ACC112 (cell line): ENCODE data around the gene FAM185A.

Source experiments
- H2AFZ ChIP-seq: fragments of 200-600 bp; sonication (generic); one replicate; pipeline ENCODE4 v1.6.0; 2017; ENCODE audit warnings: antibody characterized with exemption, low read length; ENCODE audit not compliant: unreplicated experiment
- H3K27ac ChIP-seq: fragments of 200-600 bp; sonication (generic); 2 replicates; pipeline ENCODE4 v1.5.1; 2014; ENCODE audit warnings: low read depth, mild to moderate bottlenecking, antibody characterized with exemption, low read length, moderate library complexity
- H3K27me3 ChIP-seq: fragments of 200-600 bp; sonication (generic); 2 replicates; pipeline ENCODE4 v1.6.1; 2014; ENCODE audit warnings: mild to moderate bottlenecking, antibody characterized with exemption, low read length, moderate library complexity, mixed read lengths; ENCODE audit not compliant: insufficient read depth
- H3K36me3 ChIP-seq: fragments of 200-600 bp; sonication (generic); 2 replicates; pipeline ENCODE4 v1.6.1; 2016; ENCODE audit warnings: mild to moderate bottlenecking, antibody characterized with exemption, low read length, moderate library complexity, mixed read lengths; ENCODE audit not compliant: insufficient read depth
- H3K4me1 ChIP-seq: fragments of 200-600 bp; sonication (generic); one replicate; pipeline ENCODE4 v1.6.1; 2016; ENCODE audit warnings: low read length, mixed read lengths; ENCODE audit not compliant: insufficient read depth, unreplicated experiment, control insufficient read depth
- H3K4me3 ChIP-seq: fragments of 200-600 bp; sonication (generic); 2 replicates; pipeline ENCODE4 v1.5.1; 2014; ENCODE audit warnings: mild to moderate bottlenecking, low read depth, low read length
- H3K79me2 ChIP-seq: fragments of 200-600 bp; sonication (generic); one replicate; pipeline ENCODE4 v1.6.0; 2016; ENCODE audit warnings: low read length; ENCODE audit not compliant: control insufficient read depth, unreplicated experiment, insufficient read depth

The FAM185A gene

GRCh38 chr7:102813191-102814024, 64.6 kb downstream of the FAM185A start:
- Histone ChIP-seq H3K27ac (peak overlapping the region; percentile 3; the same call in 1 of the 2 replicates), H2AFZ (no peak overlapping the region), H3K36me3 (no peaks in the 10 kb centered on the region), H3K4me3 (no peak overlapping the region), H3K4me1 (peaks cover 16% of the 10 kb centered on the region), H3K79me2 (no peaks in the 10 kb centered on the region), H3K27me3 (no peaks in the 10 kb centered on the region)

GRCh38 chr7:102814025-102814471, 65.2 kb downstream of the FAM185A start:
- H3K27me3 ChIP-seq: no peaks in the 10 kb centered on the region
- no peak overlapping the region for H2AFZ ChIP-seq
- peaks cover 16% of the 10 kb centered on the region for H3K4me1 ChIP-seq
- H3K79me2 ChIP-seq: no peaks in the 10 kb centered on the region
- H3K36me3 ChIP-seq: no peaks in the 10 kb centered on the region
- H3K4me3 ChIP-seq: no peak overlapping the region
- H3K27ac ChIP-seq: peak overlapping the region; percentile 3; the same call in 1 of the 2 replicates

GRCh38 chr7:102817616-102818573, 69.1 kb downstream of the FAM185A start:
- no peaks in the 10 kb centered on the region for H3K27me3 ChIP-seq
- no peak overlapping the region for H3K27ac ChIP-seq
- H3K4me1 ChIP-seq: peaks cover 16% of the 10 kb centered on the region
- H3K79me2 ChIP-seq: no peaks in the 10 kb centered on the region
- H3K4me3 ChIP-seq: no peak overlapping the region
- H3K36me3 ChIP-seq: no peaks in the 10 kb centered on the region
- H2AFZ ChIP-seq: no peak overlapping the region

- Histone ChIP-seq H3K27me3 (no peaks in the 10 kb centered on the region), H3K79me2 (no peaks in the 10 kb centered on the region), H3K36me3 (no peaks in the 10 kb centered on the region), H2AFZ (no peak overlapping the region), H3K4me1 (peaks cover 5% of the 10 kb centered on the region), H3K4me3 (no peak overlapping the region), H3K27ac (no peak overlapping the region)
Measured at GRCh38 chr7:102819151-102819550, 70.4 kb downstream of the FAM185A start.

- H3K27me3 ChIP-seq: no peaks in the 10 kb centered on the region
- no peaks in the 10 kb centered on the region for H3K4me1 ChIP-seq
- H3K79me2 ChIP-seq: no peaks in the 10 kb centered on the region
- H3K36me3 ChIP-seq: peaks cover 3% of the 10 kb centered on the region; the same call in 1 of the 2 replicates
- H3K4me3 ChIP-seq: no peak overlapping the region
- H3K27ac ChIP-seq: no peak overlapping the region
- no peak overlapping the region for H2AFZ ChIP-seq
Measured at GRCh38 chr7:102821994-102822747, 73.4 kb downstream of the FAM185A start.

- Histone ChIP-seq H3K79me2 (no peaks in the 10 kb centered on the region), H3K27ac (no peak overlapping the region), H3K4me3 (no peak overlapping the region), H3K36me3 (peaks cover 5% of the 10 kb centered on the region; the same call in 1 of the 2 replicates), H2AFZ (no peak overlapping the region), H3K4me1 (peaks cover 2% of the 10 kb centered on the region), H3K27me3 (no peaks in the 10 kb centered on the region)
Measured at GRCh38 chr7:102823390-102824119, 74.8 kb downstream of the FAM185A start.

- Histone ChIP-seq H3K36me3 (peaks cover 5% of the 10 kb centered on the region; the same call in 1 of the 2 replicates), H3K79me2 (no peaks in the 10 kb centered on the region), H3K4me1 (peaks cover 4% of the 10 kb centered on the region), H3K4me3 (no peak overlapping the region), H2AFZ (no peak overlapping the region), H3K27me3 (no peaks in the 10 kb centered on the region), H3K27ac (no peak overlapping the region)
Measured at GRCh38 chr7:102828286-102828685, 79.5 kb downstream of the FAM185A start.

GRCh38 chr7:102829075-102829474, 80.3 kb downstream of the FAM185A start:
- no peak overlapping the region for H2AFZ ChIP-seq
- H3K27ac ChIP-seq: no peak overlapping the region
- H3K4me1 ChIP-seq: peaks cover 4% of the 10 kb centered on the region
- H3K27me3 ChIP-seq: no peaks in the 10 kb centered on the region
- H3K36me3 ChIP-seq: peaks cover 5% of the 10 kb centered on the region; the same call in 1 of the 2 replicates
- no peaks in the 10 kb centered on the region for H3K79me2 ChIP-seq
- H3K4me3 ChIP-seq: no peak overlapping the region

- no peaks in the 10 kb centered on the region for H3K27me3 ChIP-seq
- H2AFZ ChIP-seq: no peak overlapping the region
- peaks cover 11% of the 10 kb centered on the region for H3K4me1 ChIP-seq
- H3K36me3 ChIP-seq: peaks cover 5% of the 10 kb centered on the region; the same call in 1 of the 2 replicates
- no peak overlapping the region for H3K27ac ChIP-seq
- no peaks in the 10 kb centered on the region for H3K79me2 ChIP-seq
- no peak overlapping the region for H3K4me3 ChIP-seq
Measured at GRCh38 chr7:102830197-102830596, 81.4 kb downstream of the FAM185A start.
